ENCODE data around the gene TM4SF4.

The TM4SF4 gene

DNA sequence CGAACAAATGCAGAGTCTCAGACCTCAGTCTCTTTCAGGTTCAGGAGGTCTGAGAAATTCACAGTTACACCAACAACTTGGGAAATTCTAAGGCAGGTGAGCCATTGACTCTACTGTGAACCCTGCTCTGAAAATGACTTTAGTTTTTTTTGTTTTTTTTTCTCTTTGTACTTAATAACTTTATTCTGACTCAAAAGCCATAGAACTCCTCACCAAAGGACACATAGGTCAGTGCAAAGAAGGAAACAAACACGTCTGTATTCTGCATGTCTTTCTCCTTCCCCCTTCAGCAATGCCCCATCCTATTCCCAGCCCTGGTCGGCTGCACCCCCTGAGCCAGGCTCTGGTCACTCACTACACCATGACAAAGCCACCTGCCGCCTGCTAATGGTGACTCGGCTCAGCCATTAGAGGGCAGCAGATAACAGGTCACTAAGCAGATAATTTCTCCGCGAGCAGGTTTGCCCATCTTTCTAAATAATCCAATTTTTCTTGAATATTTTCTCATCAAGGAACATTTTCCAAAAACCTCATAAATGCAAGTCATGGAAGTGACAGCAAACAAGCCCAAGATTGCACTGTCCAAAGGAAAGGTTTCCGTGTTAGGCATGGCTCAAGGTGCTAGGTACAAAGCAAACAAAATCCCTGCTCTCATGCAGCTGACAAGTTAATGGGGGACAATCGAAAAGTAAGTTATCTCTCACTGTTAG, 37.7 kb downstream of the TM4SF4 start:
- no peak for DNase-seq (ENCODE audit: low spot score)

DNA sequence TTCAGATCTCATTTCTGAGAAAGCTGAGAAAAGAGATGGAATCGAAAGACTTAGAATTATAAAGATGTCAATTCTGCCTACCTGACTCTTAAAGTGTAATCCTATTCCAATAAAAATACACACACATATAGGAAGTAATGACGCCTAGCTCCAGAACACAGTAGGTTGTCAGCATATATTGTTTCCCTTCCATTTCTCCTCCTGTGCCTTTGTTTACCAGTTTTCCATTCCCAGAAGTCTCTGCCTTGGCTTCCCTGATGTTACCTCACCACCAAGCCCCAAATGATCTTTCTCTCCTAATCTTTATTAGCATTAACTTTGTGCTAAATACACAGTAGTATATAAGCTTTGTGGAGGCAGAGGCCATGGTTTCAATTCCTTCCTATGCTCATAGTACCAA, 40.0 kb downstream of the TM4SF4 start:
- DNase-seq (ENCODE audit: low spot score) = no peak

DNA sequence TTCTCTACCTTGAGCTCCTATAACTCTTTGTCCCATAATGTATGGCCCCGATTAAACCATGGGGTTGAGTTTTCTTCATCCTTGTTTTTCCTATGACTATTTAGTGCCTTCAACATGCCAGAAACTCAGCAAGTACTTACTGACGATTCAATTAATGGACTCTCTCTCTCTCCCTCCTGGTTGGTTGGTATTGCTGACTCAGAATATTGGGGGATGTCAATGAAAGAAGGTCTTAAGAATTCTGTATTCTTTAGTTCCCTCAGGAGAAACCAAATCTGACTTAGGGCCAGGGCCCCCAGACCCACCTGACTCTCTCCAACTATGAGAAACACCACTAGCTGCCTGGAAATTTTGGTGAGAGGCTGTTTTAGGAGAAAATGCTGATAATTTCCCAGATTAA, 40.8 kb downstream of the TM4SF4 start:
- no peak for DNase-seq (ENCODE audit: low spot score)

DNA sequence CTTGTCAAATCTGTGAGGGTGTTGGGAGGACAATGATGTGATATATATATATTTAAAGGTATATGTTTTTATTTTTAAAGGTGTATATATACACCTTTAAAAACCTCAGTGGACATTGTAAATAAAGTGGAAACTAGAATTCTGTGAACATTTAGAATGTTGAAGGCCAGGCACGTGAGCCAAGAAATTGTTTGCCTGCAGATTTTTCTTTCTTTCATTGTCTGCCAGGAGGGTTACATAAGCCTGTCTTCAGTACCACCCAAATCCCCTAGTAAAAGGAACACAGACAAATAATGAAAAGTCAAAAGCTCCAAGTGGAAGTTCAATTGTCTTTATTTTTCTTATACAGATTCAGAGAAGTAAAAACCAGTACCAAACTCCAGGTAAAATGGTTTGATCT, 42.4 kb downstream of the TM4SF4 start:
- DNase-seq (ENCODE audit: low spot score) = no peak

DNA sequence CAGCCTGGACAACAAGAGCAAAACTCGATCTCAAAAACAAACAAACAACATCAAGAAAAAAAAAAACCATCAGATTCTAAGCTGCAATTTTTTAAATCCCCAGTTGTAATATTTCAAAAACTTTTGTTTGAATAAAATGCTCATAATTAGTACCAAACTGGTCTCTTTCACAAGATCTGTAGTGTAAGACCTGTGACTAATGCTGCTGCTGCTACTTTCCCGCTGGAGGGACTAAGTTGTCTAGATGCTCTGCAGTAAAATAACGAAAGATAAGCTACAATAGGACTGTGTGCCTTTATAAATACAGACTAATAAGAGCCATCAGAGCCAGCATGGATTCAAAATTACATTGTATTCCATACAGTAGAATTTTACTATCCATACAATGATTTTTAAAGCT, 45.4 kb downstream of the TM4SF4 start:
- no peak for DNase-seq (ENCODE audit: low spot score)

DNA sequence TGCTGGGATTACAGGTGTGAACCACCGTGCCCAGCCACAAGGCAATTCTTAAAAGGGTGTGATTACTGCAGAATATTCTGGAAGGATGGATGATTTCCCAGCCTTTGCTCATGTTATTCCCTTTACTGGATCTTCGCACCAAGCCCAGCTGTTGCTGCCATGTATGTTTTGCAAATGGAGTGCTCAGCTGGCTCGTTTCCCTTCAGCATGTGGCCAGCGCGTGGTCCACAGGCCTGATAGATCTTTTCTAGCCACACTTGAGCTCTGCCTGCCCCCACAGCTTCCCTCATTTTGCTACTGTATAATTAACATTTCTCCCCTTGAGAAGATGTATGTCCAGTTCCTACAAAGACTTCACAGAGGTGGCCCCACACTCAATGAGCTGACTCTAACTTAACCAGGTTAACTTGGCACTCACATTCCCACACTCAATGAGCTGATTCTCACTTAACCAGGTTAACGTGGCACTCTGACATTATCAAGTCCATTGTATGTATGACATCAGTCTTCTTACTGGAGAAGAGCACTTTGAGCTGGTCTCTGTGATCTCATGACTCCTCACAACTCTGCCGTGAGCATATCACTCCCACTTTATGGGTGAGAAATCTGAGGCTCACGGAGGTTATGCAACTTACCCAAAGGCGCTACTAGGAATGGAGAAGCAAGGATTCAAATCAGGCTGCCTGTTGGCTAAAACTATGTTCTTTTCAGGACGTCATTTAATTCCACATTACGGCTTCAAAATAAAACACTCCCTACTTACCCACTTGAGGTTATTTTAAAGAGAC, 49.2 kb downstream of the TM4SF4 start:
- no peak for DNase-seq (ENCODE audit: low spot score)

DNA sequence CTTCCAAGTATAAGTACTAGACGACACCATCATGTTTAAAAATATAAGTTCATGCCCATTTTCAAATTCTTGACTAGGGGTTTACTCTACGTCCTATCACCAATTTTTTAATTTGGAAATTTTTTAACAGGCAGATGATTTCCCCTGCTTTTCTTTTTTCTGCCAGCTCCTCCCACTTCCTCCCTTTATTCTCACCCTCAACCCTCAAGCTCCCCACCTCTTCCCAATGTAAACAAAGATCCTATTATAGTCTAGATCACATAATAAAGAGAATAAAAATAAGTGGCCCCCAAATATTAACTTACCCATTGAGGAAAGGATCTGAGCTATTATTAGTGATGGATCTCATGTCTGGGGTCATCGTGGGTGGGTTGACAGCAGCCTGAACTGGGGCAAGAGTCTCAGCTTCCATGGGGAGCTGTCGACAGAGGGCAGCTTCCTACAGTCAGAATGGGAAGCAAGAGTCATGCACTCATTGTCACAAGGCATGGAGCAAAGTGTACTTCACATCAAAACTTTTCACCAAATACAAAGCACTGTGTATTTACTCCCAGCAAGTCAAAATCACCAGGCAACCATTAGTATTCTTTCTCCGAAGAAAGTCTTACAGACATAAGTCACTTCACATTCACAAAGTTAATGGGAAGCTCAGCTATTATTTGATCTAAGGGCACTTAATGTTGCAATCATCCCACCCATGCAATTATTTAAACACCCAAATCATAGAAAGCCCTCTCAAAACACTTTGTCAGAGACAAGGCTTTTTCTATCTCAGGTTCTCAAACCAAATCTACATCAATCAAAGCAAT, 53.2 kb downstream of the TM4SF4 start:
- no peak for DNase-seq (ENCODE audit: low spot score)

DNA sequence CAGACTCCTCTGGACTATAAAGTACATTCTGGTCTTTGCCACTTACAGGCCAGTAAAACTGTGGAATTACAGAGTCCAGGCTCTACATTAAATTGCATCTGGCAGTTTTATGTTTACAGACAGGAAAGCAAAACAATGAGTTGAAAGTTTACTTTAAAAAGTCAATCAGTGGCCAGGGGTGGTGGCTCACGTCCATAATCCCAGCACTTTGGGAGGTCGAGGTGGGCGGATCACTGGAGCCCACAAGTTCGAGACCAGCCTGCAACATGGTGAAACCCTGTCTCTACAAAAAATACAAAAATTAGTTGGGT, 53.8 kb downstream of the TM4SF4 start:
- no peak for DNase-seq (ENCODE audit: low spot score)

DNA sequence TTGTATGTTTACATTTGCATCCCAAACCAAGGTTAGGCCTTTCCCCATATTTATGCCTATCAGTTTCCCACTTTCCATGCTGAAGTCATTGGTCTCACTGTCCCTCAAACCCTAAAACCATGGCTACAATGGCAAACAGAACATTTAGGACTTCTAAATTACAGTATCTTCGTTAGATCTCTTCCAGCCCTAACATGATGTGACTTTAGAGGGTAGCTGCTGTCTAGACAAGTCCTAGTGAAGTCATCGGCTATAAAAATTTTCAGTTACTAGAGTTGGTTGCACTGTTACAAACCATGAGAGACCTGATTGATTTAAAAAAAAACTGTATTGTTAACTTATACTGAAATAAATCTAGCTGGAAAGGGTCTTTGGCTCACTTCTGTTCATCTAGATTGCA, 54.6 kb downstream of the TM4SF4 start:
- DNase-seq (ENCODE audit: low spot score) = no peak

DNA sequence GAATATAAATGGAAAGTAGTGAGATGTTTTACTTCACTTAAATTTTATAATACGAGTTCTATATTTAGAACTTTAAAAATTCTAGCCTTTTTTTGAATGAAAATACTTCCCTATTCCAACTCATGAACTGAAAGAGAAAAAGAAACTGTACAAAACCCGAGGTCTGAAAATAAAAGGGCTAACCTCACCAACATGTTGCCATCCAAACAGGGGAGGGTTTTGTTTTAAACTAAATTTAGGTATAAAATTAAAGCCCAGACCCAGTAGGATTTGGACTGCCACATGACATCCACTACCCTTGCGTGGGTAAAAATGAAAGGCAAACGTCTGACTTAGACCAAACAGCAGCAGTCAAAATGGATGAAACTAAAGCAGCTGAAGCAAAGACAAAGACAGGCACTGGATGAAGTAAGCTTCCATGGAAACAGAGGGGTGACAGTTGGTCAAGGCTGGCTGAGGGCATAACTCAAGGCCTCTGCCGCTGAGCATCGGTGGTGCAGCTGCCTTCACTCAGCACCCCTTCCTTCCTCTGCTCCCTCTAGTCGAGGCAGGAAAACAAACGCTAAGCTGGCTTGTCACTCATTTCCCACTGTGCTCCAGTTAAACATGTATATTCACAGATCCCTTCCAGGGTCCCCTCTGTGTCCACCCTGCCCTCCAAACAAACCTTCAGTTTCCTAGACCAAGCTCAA, 58.1 kb downstream of the TM4SF4 start:
- no peak for DNase-seq (ENCODE audit: low spot score)

DNA sequence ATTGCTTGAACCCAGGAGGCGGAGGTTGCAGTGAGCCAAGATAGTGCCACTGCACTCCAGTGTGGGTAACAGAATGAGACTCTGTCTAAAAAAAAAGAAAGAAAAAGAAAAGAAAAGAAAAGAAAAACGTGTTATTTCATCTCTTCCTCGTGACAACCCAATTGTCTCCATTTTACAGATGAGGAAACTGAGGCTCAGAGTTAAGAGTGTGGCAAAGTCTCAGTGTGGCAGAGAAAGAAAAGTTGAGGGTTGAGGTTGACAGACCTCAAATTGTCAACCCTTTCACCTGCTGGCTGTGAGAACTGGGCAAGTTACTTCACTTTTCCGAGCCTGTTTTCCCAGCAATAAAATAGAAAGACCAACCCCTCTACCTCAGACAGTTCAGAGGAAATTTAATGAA, 59.6 kb downstream of the TM4SF4 start:
- DNase-seq (ENCODE audit: low spot score) = no peak

DNA sequence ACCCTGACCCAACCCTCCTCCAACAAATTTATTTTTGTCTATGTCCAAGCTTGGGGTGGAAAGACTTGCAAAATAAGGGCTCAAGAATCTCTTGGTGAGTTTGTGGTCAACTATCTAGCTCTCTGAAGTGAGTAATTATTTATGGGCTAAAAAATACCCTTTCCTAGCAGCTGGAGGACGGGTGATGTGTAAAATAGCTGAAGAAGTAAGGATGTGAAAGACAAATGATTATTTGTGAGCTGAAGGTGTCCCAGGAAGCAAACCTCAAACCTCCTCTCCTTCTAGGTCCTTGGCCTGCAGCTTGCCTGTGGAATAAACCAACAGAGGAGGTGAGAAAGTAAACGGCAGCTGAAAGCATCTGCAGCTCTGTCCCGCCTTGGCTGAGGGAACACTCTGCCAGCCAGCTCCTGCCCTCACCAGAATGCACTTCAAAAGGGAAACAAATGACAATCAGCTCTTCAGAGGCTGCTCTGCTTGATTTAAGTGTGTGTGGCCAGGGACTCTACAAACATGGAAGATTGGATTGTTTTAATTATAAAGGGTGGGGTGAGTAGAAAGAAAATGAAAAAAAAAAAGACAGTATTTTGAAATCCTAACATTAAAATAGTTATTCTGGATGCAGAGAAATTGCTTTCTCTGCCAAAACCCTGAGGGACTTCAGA, 60.3 kb downstream of the TM4SF4 start:
- DNase-seq (ENCODE audit: low spot score) = no peak

DNA sequence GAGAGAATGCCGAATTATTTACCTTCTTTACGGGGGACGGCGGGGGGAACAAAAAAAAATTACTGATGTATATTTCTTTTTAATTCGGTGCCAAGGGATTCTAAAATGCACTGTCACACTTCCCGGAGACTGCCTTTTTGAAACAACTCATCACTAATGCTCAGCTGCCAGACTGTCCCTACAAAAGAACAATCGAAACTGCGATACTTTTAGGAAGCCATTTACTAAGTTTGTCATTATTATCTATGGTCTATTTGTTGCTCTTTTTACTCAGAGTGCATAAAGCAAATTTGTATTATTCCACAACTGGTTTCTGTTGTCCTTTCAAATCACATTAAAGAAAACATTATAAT, 60.8 kb downstream of the TM4SF4 start:
- no peak for DNase-seq (ENCODE audit: low spot score)

DNA sequence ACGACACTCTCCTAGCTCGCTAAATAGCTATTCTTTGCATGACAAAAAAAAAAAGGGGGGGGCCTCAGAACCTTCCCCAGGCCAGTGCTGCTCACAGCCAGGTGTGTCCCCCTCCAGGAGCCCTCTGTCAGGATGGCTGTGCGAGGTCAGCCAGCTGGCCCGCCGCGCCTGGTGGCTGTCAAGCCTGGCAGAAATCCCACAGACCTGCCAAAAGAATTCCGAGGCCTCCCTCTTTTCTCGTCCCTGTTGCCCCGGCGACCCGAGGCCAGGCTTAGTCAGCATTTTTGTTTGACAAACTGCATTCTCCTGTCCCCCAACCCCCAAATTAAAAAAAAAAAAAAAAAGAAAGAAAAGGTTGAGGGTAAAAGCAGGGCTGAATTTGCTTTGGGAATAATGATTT, 61.9 kb downstream of the TM4SF4 start:
- no peak for DNase-seq (ENCODE audit: low spot score)

DNA sequence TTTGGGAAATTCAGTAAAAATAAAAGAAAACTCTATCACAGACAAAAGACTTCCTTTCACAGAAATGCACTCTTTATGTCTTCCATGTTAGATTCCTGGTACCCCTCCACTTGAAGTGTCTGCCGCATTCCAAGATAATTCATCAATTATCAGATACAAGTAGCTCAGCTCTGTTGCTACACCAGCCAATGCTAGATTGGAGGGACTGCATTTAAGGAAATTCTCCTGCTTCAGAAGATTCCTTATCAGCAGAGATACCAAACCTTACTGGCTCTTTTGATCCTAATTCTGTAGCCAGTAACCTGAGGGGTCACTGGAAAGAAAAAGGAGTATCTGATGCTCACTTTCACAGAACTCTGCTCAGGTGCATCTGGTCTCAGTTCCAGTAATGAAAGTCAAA, 63.9 kb downstream of the TM4SF4 start:
- no peak for DNase-seq (ENCODE audit: low spot score)

DNA sequence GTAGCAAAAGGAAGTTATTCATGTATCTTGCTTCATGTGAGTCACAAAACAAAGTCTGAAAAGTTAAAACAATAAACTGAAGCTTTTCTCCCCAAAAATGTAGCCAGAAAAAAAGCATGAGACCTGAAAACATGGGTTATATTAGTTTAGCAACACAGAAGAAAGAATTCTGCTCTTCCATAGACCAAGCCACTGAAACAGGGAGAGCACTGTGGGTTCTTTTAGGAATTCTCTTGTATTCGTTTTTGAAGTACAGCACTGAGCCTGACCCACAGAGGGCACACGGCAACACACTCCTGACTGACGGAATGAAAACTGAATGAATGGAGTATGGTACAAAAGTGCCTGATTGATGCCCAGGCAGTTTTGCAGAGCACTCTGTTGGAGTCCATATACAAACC, 66.6 kb downstream of the TM4SF4 start:
- DNase-seq (ENCODE audit: low spot score) = no peak

DNA sequence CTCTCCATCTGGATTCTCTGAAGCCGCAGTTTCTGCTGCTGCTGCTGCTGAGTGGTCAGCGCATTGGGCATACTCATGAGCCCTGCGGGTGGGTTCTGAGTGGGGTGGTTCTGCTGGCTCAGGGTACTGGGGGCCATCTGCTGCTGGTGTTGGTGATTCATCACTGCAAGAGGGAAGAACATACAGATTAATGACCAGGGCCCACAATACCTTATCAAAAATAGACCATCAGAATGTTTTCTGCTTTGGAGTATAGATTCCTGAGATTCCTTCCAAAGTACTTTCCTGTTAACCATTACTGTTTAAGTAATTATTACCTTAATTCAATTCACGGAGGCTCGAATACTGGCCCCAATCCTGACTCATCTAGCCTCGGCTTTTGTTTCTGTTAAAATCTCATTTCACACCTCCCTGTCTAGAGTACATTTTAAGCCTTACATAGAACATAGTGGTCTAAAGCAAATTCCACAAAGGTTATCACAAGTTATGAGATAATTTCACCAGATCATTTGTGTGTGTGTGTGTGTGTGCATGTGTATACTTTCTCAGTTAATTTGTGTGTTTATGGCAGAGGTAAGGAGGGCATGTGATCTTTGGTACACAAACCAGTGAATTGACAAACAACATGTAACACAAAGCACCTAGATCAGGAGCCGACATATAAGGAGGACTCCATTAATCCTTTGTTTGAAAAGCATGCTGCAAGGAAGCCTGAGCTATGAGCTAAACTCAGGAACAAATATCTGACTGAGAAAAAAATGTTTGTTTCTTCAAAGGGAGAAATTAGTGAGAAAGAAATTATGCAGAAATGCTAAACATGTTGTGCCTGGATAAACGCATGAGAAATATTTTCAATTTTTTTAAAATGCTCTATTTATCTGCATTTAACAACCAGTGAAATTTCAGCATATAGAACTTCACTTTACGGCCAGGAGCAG, 68.1 kb downstream of the TM4SF4 start:
- no peak for DNase-seq (ENCODE audit: low spot score)

DNA sequence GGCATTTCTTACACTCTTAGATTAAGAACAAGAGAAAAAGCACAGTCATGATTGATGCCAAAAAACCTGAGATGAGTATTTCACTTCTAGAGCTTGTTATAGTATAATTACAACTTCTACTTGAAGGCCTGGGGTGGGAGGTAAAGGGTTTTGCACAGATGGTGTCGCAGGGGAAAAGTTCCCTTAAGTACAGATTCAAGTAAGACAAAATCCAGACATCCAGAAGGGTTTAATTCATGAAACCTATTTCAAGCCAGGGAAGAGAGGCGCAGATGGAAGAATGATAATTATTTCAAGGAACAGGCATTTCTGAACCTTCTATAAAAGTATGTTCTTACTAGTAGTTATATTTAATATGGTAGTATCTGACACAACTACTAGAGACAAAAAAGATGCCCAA, 70.6 kb downstream of the TM4SF4 start:
- DNase-seq (ENCODE audit: low spot score) = no peak

DNA sequence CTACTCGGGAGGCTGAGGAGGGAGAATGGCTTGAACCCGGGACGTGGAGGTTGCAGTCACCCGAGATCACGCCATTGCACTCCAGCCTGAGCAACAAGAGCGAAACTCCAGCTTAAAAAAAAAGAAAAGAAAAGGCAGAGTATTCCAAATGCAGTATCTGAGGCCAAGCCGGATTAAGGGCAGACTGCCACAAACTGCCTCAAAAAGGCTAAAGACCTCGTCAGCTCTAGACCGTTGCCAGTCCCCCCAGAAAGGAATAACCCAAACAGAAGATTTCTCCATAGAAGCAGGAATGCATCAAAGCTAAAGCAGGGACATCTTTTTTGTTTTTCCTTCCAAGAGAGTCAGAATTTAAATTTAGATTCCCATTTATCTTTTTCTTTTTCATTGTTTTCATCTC, 72.9 kb downstream of the TM4SF4 start:
- peak; percentile 83 for DNase-seq (ENCODE audit: low spot score)

DNA sequence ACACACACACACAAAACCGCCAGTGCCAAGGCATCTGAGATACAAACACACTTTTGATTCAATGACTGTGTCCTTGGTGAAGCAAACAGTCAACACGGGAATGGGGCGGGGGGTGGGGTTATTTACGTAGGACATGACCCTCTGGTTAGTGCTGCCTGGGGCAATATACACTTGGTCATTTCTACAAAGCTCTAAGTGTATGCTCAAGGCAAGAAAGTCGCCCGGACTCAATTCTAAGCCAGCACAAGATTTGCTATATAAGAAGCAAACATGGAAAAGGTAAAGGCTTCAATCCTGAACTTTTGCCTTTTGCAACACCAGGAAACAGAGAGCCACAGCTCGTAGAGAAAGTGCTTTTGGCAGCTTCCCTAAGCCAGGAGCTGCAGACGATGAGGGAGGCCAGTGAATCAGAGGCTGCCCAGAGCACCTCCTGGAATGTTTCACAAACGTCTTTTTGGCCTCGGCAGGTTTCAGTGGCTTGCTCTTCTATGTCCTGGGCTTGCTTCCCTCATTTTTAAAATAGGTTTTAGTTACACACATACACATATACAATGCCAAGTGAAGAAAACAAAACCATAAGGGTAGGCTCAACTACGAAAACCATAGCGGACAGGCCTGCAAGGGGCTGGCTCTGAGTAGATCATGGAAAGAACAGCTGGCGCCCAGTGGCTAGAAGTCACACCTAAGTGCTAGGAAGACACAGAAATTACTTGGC, 73.6 kb downstream of the TM4SF4 start:
- DNase-seq (ENCODE audit: low spot score) = no peak

Data from left forelimb (tissue), 1 donor.